Activated naive CD4-positive, alpha-beta T cell treated with anti-CD3 and anti-CD28 coated beads, Interleukin-2, amount 50 U/mL, for 16 hours (primary cell): ENCODE results near the gene LRMDA.

Source experiments
- DNase-seq: peaks from one replicate; pipeline ENCODE4 v3.0.0-alpha.2; 2020

Gene LRMDA

DNA sequence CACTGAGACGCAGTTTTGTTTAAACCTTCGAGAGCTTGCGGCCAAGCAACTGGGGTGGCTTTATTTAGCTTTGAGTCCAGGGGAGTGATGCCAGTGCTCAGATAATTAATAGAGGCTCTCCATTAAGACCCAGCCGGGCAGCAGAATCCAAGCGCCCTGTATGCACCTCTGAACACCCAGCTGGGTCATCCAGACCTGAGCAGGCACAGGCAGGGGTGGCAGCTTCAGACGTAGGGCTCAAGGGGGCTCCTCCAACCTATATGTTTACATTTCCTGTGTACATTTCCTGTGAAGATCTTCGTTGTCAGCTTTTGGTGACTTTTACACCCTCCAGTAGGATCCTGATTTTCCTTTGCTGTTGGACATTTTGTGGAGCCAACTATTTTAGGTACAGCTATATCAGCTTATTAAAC lies 719.5 kb downstream of the LRMDA start:
- DNase-seq: no peak

DNA sequence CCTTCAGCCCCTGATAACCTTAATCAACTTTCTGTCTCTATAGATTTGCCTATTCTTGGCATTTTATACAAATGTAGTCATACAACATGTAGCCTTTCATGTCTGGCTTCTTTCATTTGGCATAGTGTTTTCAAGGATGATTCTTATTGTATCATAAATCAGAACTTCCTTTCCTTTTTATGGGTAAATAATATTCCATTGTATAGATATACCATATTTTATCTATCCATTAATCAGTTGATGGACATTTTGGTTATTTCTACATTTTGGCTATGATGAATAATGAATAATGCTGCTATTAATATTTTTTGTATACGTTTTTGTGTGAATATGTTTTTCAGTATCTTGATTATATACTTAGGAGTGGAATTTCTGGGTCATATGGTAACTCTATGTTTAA lies 720.8 kb downstream of the LRMDA start:
- DNase-seq: no peak

GRCh38 chr10:76155961-76156360 lies 724.5 kb downstream of the LRMDA start:
- DNase-seq: no peak

DNA sequence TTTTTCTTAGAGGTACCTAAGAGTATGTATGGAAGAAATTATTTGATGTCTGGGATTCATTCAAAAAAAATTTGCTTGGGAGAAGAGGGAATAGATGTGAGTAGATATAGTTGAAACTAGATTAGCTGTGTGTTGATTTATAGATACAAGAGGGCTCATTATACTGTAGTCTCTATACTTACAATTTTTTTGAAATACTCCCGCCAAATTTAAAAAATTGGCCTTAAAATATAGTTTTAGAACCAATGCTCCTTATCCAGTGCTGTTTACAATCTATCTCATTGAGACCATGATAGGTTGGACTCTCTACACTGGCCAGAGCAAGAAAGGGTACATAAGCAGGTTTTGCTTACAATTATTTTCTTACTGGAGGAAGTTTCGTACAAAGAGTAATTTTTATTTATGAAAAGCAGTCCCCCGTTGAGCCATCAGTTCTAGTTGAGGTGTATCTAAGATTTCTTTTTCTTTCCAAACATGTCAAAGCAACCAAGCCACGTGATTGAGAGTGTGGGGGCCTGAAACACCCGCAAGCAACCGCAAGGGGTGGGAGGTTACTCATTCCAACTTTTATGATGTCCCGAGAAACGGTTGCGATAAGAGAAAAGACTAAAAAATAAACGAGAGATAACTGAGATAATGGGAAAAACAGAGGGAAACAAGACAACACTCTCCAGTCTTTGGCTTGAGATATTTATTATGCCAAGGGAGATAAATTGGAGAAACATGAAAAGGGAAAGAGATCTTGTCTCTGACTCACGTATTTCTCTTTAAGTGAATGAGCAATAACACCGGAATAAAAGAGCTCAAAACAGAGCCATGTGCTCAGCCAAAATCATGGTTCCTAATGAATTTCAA lies 729.2 kb downstream of the LRMDA start:
- DNase-seq: no peak

DNA sequence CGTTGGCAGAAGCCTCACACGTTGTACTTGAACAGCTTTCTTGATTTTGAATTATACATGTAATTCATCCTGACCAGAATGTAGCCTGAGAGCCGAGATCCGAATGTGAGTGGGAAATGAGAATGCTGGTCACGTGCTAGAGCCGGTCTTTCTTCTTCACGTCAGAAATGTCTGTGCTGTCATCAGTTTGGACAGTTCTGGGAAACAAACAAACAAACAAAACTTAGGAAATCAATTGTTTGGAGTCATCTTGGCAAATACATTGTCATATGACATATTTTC lies 729.8 kb downstream of the LRMDA start:
- DNase-seq: no peak

DNA sequence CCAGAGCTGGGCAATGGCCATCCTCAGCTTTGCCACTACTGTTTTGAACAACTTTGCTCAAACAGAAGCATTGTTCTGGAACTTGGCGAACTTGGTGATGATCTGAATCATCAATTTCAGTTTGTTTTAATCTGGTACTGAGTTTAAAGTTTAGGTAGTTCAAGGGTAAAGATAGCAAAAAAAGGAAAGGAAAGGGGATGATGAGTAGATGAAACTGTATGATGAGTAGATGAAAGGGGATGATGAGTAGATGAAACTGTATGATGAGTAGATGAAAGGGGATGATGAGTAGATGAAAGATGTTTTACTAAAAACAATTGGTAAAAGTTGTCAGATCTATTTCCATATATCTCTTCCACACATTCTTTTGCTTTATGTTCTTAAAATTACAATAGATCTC lies 737.0 kb downstream of the LRMDA start:
- no peak for DNase-seq

GRCh38 chr10:76169246-76169645 lies 737.8 kb downstream of the LRMDA start:
- DNase-seq: no peak

- no peak for DNase-seq
Measured at GRCh38 chr10:76172020-76172419, 740.6 kb downstream of the LRMDA start.

DNA sequence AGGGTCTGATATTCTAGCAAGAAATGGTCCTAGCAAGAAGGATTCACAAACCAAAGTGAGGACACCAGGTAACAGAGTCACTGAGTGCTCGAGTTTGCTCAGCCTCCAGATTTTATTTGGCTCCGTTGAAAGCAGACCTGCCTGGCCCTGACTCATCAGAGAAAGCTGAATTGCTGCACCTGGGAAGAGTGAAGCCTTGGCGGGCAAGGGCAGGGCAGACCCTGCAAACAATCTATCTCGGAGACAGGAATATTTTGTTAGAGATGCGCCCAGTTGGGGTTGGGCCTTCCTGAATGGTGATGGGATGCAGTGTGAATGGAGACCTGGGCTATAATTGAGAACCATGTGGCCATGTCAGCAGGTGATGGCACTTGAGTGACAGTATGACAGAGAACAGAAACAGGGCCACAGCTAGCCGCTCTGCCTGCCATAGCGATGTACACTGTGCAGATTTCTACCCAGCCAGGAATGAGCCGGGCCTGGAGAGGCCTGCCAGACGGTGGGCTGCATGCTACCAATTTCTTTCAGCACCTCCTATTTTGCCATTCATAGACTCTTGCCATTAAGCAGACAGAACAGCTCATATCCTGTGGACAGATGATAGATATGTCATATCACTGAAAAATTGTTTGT lies 744.2 kb downstream of the LRMDA start:
- DNase-seq: no peak

DNA sequence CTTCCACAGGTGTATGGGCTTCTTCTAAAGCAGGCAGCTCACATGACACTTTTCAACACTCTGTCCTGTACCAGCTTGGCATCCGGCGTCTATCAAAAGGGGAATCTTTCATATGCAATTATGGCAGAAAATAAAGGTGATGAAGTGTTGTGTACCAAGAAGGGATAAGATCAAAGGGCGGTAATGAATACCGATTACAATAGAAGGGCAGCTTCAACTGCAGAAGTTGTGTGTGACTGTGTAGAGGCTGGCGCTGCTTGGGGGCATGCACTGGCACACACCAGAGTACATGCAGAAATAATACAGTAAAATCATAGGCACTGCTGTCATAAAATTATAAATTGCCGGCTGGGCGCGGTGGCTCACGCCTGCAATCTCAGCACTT lies 744.7 kb downstream of the LRMDA start:
- DNase-seq: no peak

- DNase-seq: no peak
Measured at GRCh38 chr10:76177936-76178335, 746.5 kb downstream of the LRMDA start.

GRCh38 chr10:76178532-76179292 lies 747.3 kb downstream of the LRMDA start:
- DNase-seq: no peak

- no peak for DNase-seq
Measured at GRCh38 chr10:76179806-76180205, 748.4 kb downstream of the LRMDA start.

DNA sequence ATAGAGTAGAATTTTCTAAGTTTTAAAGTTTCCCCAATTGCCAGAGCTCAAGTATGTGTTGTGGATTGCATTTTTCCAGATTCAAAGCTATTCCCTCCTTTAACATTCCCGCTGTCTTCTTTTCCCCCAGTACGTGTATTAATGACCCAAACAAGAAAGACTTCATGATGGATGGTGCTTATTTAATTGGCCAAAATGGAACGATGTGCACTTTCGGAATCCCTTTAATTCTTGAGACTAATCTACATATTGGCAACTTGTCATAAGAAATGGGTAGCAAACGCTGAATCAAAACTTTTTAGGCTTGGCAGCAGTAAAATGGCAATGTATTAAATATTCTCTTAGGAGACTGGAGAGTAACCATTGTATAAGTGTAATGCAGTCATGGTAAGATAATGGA lies 753.2 kb downstream of the LRMDA start:
- DNase-seq: no peak

DNA sequence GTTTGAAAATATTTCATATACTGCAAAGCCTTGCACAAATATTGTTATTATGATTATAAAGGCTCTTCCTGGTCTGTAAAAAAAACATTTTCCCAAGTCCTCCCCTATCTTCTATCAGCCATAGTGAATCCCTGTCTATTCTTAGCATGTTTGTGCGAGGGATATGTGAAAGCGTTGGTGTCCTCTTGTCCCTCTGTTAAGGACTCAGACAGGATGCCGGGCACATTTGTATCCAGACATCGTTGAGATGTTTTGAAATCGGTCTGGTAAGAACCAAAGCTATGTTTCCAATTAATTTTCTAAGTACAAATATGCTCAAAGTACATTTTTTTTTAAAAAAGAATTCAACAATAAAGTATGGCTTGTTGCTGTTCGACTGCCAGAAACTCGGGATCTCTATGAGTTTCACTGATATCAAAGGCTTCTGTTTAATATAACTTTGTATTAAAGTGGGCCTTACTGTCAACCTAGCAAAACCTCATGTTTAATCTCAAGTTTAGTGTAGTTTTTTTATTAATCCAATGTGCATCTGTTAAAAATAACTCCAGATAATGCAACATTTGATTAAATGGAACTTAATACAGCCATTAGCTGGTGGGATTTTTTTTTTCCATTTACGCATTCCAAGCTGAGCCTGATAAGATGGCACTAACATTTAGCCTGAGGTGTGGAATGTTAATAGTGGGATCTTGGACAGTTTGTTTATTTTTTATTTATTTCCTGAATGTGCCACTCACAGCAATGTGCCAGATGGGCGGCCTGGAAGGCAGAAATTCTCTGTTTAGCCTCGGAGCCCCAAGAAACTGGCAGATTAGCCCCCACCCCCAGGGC lies 754.3 kb downstream of the LRMDA start:
- no peak for DNase-seq

- DNase-seq: no peak
Measured at GRCh38 chr10:76188216-76188615, 756.8 kb downstream of the LRMDA start.

DNA sequence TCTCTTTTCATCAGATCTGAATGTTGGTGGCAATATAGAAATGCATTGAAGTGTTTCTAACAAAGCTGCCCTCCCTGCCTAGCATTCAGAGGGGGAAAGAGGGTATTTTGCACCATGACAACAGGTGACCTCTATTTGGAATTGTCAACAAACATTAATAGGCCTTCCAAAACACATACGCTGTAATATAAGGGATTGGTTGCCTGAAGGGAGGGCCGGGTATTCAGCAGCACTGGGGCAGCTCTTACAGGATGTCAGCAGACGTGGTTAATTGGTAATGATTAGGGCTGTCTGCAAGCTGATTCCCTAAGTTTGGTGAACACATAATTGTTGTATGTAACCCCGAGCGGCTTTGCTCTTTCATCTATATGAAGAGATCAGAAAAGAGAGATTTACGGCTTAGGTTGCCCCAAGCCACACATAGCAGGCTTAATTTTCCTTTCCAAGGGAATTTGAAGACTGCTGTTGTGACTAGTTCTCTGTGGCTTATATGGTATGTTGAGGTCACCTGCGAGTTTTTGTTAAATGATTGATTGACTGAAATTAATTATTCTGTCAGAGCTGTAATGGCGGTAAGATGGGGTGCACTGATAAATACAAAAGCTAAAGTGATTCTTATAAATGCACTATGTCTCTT lies 759.3 kb downstream of the LRMDA start:
- no peak for DNase-seq

- DNase-seq: no peak
Measured at GRCh38 chr10:76191336-76191735, 759.9 kb downstream of the LRMDA start.

DNA sequence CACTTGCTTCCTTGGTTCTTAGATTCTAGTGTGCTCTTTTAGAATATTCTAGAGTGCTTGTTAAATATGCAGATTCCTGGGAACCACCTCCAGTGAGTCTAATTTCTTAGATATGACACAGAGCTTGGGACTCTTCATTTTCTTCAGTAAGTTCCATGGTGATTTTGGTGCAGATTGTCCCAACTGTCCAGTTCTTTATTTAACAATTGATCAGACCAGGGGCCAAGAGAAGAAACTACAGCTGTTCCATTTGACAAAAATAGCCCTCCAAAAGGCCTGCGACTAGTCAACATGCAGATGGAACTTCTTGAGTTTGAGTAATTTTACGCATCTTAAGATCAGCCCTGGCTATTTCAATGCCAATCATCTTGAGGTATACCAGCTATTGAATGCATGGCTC lies 760.7 kb downstream of the LRMDA start:
- DNase-seq: no peak

- DNase-seq: no peak
Measured at GRCh38 chr10:76192694-76193320, 761.4 kb downstream of the LRMDA start.

- no peak for DNase-seq
Measured at GRCh38 chr10:76195654-76196390, 764.4 kb downstream of the LRMDA start.
